Neural cell (in vitro differentiated cells): ENCODE data around the gene SERPINA3.

Experiments used
- EZH2 ChIP-seq: fragments of 200-600, 300-800 bp; shearing (Covaris generic), sonication (generic); IDR thresholded peaks from 2 replicates; pipeline ENCODE4 v1.6.1; 2014; ENCODE audit warnings: antibody characterized with exemption, low read length, borderline replicate concordance, mild to moderate bottlenecking; ENCODE audit not compliant: insufficient read depth, poor library complexity, severe bottlenecking
- MXI1 ChIP-seq: fragments of 450-650 bp; conservative IDR thresholded peaks from 2 replicates; pipeline ENCODE4 v1.6.1; 2014; ENCODE audit warnings: antibody characterized with exemption, mild to moderate bottlenecking; ENCODE audit not compliant: poor library complexity, severe bottlenecking
- POLR2AphosphoS5 ChIP-seq: IDR thresholded peaks from 2 replicates; pipeline ENCODE4 v1.6.1; 2012
- RAD21 ChIP-seq: fragments of 450-650 bp; conservative IDR thresholded peaks from 2 replicates; pipeline ENCODE4 v1.6.1; 2014; ENCODE audit warnings: antibody characterized with exemption, mild to moderate bottlenecking, moderate library complexity
- TF ChIP-seq, protein P1 (sequence below): fragments of 450-650 bp; IDR thresholded peaks from 2 replicates; pipeline ENCODE4 v1.5.1; 2014; ENCODE audit warnings: antibody characterized with exemption, mild to moderate bottlenecking, moderate library complexity; ENCODE audit not compliant: poor library complexity, severe bottlenecking
- TF ChIP-seq, protein P2 (sequence below): IDR thresholded peaks from 2 replicates; pipeline ENCODE4 v1.6.1; 2012; ENCODE audit warnings: borderline replicate concordance

GRCh38 chr14:94597788-94598187 is 14.4 kb upstream of the SERPINA3 start:
- TF ChIP-seq, protein P1, sequence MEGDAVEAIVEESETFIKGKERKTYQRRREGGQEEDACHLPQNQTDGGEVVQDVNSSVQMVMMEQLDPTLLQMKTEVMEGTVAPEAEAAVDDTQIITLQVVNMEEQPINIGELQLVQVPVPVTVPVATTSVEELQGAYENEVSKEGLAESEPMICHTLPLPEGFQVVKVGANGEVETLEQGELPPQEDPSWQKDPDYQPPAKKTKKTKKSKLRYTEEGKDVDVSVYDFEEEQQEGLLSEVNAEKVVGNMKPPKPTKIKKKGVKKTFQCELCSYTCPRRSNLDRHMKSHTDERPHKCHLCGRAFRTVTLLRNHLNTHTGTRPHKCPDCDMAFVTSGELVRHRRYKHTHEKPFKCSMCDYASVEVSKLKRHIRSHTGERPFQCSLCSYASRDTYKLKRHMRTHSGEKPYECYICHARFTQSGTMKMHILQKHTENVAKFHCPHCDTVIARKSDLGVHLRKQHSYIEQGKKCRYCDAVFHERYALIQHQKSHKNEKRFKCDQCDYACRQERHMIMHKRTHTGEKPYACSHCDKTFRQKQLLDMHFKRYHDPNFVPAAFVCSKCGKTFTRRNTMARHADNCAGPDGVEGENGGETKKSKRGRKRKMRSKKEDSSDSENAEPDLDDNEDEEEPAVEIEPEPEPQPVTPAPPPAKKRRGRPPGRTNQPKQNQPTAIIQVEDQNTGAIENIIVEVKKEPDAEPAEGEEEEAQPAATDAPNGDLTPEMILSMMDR = no peak
- no peak for TF ChIP-seq POLR2AphosphoS5
- no peak for TF ChIP-seq RAD21
- TF ChIP-seq EZH2 = no peak
- TF ChIP-seq, protein P2, sequence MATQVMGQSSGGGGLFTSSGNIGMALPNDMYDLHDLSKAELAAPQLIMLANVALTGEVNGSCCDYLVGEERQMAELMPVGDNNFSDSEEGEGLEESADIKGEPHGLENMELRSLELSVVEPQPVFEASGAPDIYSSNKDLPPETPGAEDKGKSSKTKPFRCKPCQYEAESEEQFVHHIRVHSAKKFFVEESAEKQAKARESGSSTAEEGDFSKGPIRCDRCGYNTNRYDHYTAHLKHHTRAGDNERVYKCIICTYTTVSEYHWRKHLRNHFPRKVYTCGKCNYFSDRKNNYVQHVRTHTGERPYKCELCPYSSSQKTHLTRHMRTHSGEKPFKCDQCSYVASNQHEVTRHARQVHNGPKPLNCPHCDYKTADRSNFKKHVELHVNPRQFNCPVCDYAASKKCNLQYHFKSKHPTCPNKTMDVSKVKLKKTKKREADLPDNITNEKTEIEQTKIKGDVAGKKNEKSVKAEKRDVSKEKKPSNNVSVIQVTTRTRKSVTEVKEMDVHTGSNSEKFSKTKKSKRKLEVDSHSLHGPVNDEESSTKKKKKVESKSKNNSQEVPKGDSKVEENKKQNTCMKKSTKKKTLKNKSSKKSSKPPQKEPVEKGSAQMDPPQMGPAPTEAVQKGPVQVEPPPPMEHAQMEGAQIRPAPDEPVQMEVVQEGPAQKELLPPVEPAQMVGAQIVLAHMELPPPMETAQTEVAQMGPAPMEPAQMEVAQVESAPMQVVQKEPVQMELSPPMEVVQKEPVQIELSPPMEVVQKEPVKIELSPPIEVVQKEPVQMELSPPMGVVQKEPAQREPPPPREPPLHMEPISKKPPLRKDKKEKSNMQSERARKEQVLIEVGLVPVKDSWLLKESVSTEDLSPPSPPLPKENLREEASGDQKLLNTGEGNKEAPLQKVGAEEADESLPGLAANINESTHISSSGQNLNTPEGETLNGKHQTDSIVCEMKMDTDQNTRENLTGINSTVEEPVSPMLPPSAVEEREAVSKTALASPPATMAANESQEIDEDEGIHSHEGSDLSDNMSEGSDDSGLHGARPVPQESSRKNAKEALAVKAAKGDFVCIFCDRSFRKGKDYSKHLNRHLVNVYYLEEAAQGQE = no peak
- TF ChIP-seq MXI1 = no peak
